Stimulated activated CD4-positive, alpha-beta T cell treated with anti-CD3 and anti-CD28 coated beads, Interleukin-12 subunit alpha, Interleukin-12 subunit beta, amount 100 ng/mL, for 48 hours (primary cell): ENCODE data around the gene TEX22.

Experiments
- DNase-seq, 3 donors: peaks; one replicate each; pipeline ENCODE4 v3.0.0-alpha.2; 2020; ENCODE audit warnings: low read depth in 2 of 3, low spot score in 1 of 3

TEX22 gene

DNA sequence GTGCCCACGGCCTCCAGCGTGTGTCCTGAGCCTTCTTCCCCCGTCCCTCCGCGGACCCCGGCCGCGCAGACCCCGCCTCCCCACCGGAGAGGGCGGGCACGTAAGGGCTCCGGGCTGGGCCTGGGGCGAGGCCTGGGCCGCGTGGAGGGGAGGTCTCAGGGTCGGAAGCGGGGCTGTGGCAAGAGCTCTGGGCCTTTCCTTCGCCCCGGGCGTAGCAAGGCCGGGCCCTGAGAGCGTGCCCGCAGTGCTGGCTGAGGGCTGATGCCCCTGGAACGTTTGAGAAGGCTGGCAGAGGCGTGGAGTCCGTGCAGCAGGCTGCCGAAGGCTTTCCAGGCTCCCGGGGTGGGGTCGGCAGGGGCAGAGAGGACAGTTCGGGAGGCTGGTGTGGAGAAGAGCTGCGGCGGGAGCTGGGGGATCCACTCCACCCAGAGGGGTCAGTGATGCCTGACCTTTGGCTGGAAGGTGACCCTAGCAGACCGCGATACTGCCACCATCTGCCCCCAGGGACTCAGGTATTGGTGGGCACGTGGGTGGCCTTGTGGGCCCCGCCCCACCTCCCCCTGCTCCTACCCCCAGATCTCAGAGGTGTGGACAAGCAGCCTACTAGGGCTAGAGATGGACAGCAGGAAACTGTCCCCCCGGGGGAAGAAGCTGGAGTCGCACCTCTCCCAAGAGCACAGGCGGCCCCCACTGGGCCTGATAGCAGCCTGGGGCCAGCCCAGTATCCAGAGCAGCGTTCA, 558 bp downstream of the TEX22 start:
- no peak for DNase-seq

DNA sequence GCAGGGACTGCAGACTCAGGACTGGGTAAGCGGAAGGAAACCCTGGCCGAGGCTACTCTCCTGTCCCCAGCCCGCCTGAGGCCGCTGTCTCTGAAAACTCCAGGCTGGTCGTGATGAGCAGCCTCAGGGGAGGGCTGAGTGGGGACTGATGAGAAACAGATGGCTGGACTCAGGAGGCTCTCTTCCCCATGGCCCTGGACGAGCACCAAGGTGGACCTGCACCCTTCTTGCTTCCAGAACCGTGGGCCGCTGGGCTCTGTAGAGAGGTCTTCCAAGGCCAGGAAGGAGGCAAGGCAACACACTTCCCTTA, 1.1 kb downstream of the TEX22 start:
- no peak for DNase-seq

DNA sequence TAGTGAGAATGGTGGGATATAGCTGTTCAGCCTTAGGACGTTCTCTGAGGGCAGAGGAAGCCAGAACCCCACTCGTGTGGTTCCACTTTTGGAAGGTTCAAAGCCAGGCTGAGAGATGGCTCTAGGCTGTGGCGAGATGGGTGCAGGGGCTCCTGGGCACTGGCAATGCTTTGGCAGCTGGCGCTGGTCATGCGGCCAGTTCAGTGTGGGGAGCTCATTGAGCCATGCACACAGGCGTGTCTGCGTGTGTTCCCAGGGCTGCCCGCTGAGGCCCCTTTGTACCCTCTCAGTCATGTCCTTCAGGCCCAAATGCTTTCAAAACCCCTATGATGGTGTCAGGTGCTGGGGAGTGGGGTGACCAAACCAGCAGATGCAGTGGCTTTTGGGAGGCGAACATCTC, 1.7 kb downstream of the TEX22 start:
- no peak for DNase-seq

DNA sequence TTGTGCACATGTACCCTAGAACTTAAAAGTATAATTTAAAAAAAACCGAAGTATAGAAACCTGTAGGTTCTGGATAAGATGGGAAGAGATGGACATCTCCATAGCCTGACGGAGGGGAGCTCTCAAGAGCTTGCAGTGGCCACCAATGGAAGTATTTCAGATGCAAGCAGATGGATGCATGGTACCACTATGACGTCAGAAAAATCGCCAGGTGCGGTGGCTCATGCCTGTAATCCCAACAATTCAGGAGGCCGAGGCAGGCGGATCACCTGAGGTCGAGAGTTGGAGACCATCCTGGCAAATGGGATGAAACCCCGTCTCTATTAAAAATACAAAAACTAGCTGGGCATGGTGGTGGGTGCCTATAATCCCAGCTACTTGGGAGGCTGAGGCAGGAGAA, 3.4 kb downstream of the TEX22 start:
- no peak for DNase-seq

DNA sequence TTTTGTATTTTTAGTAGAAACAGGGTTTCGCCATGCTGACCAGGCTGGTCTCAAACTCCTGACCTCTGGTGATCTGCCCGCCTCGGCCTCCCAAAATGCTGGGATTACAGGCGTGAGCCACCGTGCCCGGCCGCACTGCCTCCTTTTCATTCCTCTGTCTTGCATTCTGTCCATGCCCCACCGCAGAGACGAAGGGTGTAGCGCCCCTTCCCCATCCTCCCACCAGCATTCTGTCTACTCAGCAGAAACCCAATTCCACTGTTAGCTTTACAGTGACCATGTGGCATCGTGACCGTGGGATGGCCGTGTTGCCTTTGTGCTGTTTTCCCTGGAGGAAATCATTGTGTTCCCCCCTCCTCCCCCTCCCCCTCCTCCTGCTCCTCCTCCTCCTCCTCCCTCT, 10.3 kb downstream of the TEX22 start:
- DNase-seq, result no peak

DNA sequence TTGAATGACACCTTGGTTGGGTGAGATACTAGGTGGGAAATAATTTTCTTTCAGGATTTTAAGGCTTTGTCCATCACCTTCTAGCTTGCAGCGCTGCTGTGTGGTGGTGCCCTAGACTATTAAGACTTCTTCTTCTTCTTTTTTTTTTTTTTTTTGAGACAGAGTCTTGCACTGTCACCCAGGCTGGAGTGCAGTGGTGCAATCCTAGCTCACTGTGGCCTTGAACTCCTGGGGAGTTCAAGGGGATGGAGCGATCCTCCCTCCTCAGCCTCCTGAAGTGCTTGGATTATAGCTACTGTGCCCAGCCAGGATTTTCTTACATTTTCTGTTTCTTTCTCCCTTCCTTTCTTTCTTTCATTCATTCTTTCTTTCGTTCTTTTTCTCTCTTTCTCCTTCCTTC, 11.0 kb downstream of the TEX22 start:
- DNase-seq, result no peak

DNA sequence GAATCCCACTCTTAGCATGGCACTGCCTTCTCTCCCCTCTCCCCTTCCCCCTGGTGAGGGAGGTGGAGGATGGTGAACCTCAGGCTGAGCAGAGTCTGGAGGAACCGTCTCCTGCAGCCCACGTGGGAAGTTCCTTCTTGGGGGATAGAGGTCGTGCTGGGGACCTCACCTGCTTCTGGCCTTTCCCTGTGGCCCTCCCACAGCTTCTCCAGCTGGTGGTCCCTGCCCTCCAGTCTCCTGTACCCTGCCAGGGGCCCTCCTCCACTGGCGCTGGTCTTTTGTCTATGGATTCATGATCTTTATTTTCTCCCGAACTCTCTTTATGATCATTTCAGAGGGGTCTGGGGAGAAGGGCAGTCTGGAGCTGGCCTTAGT, 12.3 kb downstream of the TEX22 start:
- DNase-seq, result no peak

DNA sequence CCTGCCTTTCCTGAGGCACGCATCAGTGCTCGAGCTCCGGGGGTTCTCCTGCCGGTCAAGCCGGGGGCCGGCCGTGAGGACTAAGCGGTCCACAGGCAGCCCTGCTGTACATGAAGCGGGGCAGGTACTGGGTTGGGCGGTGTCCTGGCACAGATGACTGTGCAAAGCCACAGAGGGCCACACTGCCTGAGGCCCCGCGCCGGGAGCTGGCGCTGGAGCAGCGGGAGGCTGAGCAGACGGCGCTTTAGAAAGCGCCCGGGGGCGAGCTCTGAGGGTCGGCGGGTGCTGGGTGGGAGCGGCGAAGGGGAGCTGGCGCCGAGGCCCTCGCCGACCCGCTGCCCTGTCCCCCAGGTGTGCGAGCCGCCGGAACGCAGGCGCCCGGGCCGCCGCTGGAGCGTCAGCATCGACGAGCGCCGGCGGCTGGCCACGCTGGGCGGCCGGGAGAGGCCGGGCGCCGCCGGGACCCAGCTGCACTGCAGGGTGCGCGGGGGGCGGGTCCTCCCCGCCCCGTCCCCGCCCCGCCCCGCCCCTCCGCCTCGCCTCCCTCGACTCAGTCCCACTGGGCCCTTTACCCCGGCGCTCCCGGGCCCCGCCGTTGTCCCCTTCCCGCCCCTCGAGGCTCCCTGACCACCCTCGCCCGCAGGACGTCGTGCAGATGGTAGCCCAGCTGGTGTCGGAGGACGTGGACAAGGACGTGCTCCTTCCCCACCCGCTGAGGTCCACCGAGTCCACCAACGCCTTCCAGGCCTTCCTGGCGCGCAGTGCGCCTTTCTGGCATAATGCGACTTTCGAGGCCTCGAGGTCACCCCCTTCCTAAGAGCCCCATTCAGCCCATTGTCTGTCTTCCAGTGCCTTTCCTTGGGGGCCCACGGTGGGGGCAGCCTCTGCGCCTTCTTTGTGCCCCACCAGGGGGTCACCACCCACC, 12.9 kb downstream of the TEX22 start:
- DNase-seq, result no peak

DNA sequence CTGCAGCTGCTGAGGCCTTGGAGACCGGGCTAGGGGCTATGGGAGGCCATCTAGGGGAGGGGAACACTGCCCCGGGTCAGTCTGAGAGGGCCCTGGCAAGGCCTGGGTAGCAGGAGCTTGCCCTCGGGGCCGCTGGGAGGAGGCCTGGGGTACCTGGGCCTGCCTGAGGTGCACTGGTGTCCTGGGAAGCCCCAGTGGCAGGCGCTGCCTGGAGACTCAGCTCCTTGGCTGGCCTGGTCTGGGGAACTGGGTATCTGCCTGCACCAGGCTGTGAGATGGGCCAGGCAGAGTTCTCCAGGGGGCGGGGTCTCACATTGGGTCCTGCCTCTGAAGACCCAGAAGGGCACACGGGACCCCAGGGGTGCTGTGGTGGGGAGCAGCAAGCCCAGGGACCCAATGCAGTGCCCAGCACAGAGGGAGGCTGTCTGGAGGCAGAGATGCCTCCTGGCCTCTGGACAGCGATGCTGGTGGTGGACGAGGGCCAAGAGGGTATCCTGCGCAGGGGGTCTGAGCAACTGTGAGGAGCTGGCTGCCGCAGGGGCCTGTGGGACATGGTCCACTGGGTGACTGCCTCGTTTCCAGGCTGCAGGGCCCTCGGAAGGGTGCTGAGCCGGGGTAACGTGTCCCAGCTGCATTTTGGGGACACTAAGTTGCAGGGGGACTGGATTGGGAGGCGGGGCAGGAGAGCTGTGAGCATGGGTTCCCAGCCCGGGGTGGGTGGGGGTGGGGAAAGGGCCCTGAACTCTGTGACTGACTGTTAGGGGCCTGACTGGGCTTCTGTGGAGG, 13.8 kb downstream of the TEX22 start:
- DNase-seq, result no peak

DNA sequence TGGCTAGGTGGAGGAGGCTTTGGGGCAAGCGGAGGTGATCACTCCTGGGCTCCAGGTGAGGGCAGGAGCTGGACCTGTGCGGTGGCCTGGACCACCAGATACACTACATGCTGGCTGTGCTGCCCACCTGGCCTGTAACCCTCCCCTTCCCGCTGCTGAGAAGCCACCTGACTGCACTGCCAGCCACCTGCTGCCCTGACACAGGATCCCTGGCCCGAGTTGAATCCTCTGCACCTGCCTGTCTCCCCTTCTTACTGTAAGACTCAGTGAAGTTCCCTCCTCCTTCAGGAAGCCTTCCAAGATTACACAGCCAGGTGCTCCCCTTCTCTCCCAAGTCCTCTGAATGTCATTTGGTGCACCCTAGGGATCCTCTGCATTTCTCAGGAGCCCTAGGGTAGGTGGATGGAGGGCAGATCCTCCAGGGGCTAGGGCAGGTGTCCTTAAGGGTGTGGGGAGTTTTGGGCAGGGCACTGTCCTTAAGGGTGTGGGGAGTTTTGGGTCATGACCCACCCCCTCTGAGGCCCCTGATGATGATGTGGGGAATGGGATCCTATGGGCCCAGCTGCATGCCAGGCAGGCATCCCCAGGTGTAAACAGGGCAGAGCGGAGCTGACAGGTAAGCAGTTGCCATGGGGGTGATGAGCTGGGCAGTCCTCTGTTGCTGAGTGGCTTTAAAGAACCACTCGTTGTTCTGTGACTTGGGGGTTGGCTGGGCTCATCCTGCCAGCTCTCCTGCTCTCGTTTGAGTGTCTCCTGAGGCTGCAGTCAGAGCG, 14.6 kb downstream of the TEX22 start:
- DNase-seq, result no peak

DNA sequence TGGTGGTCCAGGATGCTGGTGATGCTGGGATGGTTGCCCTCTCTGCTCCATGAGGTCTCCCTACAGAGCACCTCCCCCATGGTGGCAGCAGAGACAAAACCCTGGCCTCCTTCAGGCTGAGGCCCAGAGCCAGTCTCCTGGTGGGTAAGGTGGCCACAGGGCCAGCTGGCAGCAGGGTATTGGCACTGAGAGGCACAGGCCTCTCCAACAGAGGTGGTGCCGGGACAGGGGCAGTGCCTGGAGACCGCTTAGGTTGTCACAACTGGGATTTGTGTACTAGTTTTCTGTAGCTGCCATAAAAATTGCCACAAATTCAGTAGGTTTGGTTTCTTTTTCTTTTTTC, 15.2 kb downstream of the TEX22 start:
- no peak for DNase-seq

DNA sequence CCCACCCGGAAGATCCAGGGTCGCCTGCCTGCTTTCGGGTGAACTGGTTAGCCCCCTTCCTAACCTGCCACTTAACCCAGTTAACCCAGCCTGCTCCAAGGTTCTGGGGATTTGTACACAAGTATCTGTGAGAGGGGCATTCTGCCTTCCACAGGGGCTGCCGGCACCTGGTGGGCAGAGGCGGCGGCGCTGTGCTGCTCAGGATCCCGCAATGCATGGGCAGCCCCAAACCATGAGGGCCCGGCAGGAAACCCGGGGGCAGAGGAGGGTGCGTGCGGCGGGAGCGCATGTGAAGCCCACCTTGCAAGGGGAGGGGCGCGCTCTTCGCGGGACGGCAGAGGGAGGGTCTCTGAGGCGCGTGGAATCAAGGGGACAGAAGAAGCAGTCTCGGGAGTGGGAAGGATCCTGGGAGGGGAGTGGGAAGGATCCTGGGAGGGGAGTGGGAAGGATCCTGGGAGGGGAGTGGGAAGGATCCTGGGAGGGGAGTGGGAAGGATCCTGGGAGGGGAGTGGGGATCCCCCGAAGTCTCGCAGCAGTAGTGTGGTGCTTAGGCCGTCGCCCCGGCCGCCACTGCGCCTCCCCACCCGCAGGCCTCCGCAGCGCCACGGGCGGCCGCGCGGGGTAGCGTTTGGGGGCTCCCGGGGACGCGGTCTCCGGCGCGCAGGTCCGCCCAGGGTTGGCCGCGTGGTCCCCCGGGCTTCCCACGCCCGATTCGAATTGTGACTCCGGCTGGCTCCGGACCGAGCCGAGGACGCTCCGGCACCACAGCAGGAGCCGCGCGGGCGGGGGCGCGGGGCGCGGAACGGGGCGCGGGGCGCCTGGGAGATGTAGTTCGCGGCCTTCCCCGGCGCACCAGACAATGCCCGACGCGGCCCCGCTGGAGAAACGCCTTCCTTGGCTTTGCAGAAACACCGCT, 16.4 kb downstream of the TEX22 start:
- DNase-seq, result peak; percentile 44 to 58 (median 54)

DNA sequence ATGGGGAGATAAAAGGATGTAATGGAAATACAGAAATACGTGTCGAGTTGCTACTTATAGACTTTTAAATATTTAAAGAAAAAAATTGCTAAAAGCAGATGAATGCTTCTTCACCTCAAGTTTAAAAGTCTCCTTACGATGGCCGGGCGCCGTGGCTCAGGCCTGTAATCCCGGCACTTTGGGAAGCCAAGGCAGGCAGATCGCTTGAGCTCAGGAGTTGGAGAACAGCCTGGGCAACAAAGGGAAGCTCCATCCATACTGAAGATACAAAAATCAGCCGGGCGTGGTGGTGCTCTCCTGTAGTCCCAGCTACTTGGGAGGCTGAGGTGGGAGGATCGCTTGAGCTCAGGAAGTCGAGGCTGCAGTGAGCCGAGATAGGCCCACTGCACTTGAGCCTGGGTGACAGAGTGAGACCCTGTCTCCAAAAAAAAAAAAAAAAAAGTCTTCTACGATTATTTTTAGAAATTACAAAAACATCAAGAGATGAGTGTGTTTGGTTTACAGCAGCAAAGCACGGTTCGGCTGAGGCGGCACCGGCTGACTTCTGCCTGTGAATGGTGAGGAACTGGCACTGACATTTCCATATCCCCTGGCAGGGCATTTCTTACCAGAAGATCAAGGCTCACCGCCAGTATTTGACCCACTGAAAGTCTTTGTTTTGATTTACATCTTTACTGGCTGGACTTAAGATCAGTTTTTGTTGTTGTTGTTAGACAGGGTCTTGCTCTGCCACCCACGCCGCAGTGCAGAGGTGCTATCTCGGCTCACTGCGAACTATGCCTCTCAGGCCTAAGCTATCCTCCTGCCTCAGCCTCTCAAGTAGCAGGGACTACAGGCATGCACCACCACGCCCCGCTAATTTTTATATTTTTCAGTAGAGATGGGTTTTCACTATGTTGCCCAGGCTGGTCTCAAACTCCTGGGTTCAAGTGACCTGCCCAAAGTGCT, 17.4 kb downstream of the TEX22 start:
- DNase-seq, result no peak

DNA sequence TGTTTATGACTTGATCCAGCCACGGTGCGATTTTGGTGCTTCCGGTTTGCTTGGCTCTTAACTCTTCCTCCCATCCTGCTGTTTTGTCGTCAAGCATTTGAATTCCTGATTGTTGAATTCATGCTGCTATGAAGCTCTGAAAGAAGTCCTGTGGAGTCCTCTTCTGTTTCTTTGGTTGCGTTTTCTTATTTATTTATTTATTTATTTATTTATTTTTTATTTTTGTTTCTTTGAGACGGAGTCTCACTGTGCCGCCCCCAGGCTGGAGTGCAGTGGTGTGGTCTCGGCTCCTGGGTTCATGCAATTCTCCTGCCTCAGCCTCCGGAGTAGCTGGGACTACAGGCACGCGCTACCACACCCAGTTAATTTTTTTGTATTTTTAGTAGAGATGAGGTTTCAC, 18.3 kb downstream of the TEX22 start:
- DNase-seq, result no peak

DNA sequence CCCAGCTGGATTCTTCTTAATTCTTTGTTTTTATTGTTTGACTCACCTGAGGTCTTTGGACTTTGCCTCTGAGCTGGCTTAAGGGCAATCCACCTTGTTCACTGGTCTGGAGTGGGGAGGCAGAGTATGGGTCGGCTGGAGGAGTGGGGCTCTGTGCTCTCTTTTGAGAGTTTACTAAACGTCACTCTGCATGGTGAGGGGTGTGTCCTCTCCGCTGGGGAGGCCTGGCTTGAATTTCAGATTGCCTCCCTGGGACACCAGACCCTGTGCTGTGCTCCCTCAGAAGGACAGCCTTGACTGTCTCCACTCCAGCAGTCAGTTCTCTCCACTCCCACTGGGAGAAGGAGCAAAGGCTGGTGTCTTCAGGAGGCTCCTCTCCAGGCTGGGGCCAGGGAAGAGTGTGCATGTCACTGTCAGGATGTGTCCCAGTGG, 19.4 kb downstream of the TEX22 start:
- DNase-seq, result no peak

DNA sequence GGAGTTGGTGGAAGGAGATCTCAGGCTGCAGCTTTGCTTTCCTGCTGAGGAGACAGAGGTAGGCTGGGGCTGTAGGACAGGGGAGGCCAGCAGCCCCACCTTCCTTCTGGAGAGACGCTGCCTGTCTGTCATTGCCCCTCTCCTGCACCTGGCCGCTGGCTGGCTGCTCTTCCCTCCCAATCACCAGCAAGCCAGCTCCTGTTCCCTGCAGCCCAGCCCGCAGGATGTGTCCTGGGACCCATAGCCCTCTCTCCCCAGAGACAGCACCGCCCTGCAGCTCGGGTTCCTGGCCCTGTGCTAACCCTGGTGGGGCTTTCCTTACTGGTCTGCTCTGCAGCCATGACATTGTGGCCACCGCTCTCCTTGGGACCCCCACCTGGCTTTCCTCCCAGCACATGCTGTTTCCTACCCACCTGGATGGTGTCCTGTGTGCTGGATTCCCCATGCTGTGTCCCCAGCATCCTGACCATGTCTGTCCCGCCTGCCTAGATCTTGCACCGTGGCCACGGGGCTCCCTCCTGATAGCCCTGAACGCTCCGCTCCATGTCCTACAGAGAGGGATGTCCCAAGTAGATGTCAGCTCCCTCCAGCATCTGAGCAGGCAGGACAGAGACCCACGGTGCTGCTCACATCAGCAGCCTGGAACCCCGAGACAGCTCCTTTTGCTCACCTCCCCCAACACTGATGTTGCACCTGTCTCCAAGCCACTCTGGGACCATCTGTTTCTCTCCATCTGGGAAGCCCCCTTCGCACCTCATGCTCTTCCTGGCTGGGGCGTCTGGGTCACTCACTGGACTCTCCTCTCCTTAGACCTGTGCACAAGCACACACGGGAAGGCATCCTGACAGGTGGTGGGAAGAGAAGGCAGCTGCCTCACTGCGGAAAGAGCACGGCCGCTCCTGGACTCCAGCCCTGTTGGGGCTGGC, 20.2 kb downstream of the TEX22 start:
- DNase-seq, result no peak

DNA sequence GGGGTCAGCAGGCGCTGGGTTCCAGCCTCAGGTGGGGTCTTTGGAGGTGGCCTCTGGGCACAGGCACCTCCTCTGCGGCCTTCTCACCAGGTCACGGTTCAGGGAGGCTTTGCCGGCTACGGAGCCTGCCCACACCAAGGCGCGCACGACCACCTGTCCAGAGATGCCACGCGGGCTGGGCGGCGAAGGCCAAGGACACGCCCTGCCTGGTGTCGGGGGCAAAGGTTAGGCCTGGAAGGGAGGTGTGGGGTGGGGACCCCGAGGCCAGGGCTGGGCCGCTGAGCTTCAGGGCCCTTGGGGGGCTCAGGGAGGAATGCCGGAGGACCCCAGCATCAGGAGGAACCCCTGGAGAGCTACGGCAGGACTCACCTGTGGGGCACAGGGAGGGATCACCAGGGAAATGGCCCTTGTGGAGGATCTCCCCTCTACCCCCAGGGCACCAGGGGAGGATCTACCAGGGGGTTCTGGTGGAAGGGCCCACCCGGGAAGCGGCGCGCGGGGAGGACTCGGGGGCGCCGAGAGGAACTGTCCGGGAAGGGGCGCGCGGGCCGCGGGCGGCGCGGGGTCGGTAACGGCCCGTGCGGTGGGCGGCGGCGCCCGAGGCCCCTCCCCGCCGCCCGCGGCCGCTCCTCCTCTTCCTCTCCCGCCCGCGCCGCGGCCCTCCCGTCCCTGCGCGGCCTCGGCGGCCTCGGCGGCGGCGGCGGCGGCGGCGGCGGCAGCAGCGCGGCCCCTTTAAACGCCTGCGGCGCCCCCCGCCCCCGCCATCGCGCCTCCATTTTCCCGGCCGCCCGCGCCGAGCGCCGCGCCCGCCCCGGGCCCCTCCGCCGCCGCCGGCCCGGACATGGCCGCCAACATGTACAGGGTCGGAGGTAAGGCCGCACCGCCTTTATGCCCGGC, 21.1 kb downstream of the TEX22 start, which contains the start of gene MTA1:
Gene MTA1, plus strand, starts transcription at position 633 of the 897 bp plus-strand sequence. Its CDS starts 209 bp downstream, at position 842.
- DNase-seq, result peak in 1 of 3 donors; percentile 37
